ENCODE data around the gene SOD1. TPM values are rescaled to one million over a fixed set of nuclear protein-coding genes. Genes with fewer than 3 reads are reported as not detected.

SOD1 gene
- total and polyA plus RNA-seq, 2 of the 13 experiments (the other 11 are each of a cell fraction or from before 2014, with no cell fraction given) = 317 to 537 TPM

- Histone ChIP-seq H4K20me1 (ENCODE audit: insufficient read depth, low read length) (no peaks in the 10 kb centered on the region; the same call in 1 of the 2 replicates), H3K27ac (ENCODE audit: extremely low read length, insufficient read depth, low read length) (no peak overlapping the region), H3K36me3 (replicated peaks in 1 of 2; ENCODE audit: control insufficient read depth in 1 of 2, insufficient read depth in 2 of 2, low read length in 2 of 2) (peaks cover 13 to 85% of the 10 kb centered on the region in 2 experiments), H3K4me1 (ENCODE audit: insufficient read depth, low read length) (no peaks in the 10 kb centered on the region), H3K4me2 (ENCODE audit: low read depth, low read length) (no peak overlapping the region), H3K9ac (ENCODE audit: insufficient read depth, low read depth, low read length) (no peak overlapping the region), H2AFZ (ENCODE audit: low read length) (no peak overlapping the region), H3K27me3 (ENCODE audit: control insufficient read depth in 1 of 2, insufficient read depth in 2 of 2, low read length in 2 of 2) (no peaks in the 10 kb centered on the region), H3K9me3 (ENCODE audit: low read length) (no peaks in the 10 kb centered on the region), H3K79me2 (ENCODE audit: insufficient read depth, low read length) (no peaks in the 10 kb centered on the region), H3K4me3 (replicated peaks in 1 of 3; ENCODE audit: insufficient read depth in 1 of 3, low read depth in 2 of 3, low read length in 3 of 3) (no peak overlapping the region)
- no peak for ATAC-seq
- POLR2A ChIA-PET = no interaction called here
- intact Hi-C loops (cut with micrococcal nuclease; ENCODE audit: unreplicated experiment) = no loop called here
- 98% methylated on average over 16 of the region's 16 CpGs for WGBS (ENCODE audit: low lambda C conversion rate)
- BruUV-seq (replicated peaks) = no TSS peak
- FAIRE-seq = no peak
- in situ Hi-C loops (cut with HindIII; ENCODE audit: extremely low pct_ligation_motif_present, low pct_unique_long_range_greater_than_20kb) = no loop called here
- CTCF ChIA-PET (ENCODE audit: low intra/inter-chr PET ratio, low total read pairs) = no interaction called here
- DNase-seq (ENCODE audit: low spot score) = no peak
- TF ChIP-seq MZF1 (CRISPR knock-in tag; IDR thresholded peaks at IDR 0.05; ENCODE audit: borderline replicate concordance) = no peak
- TF ChIP-seq ZNF597 (CRISPR knock-in tag; IDR thresholded peaks at IDR 0.05) = no peak
- TF ChIP-seq ZNF768 (CRISPR knock-in tag; IDR thresholded peaks at IDR 0.05) = no peak
- TF ChIP-seq CEBPB (IDR thresholded peaks at IDR 0.05; ENCODE audit: borderline replicate concordance, low read depth, low read length) = no peak
- TF ChIP-seq ZNF468 (CRISPR knock-in tag; IDR thresholded peaks at IDR 0.05) = no peak
- no peak for TF ChIP-seq THRA (CRISPR knock-in tag; IDR thresholded peaks at IDR 0.05; ENCODE audit: borderline replicate concordance)
- no peak for TF ChIP-seq FOXJ3 (CRISPR knock-in tag; IDR thresholded peaks at IDR 0.05; ENCODE audit: borderline replicate concordance)
- TF ChIP-seq ZNF737 (CRISPR knock-in tag; IDR thresholded peaks at IDR 0.05; ENCODE audit: borderline replicate concordance) = no peak
- TF ChIP-seq SIN3A (IDR thresholded peaks at IDR 0.05; ENCODE audit: borderline replicate concordance, low read depth, low read length) = no peak
- TF ChIP-seq REPIN1 (CRISPR knock-in tag; IDR thresholded peaks at IDR 0.05; ENCODE audit: borderline replicate concordance, low read depth) = no peak
- TF ChIP-seq NFKBIZ (CRISPR knock-in tag; IDR thresholded peaks at IDR 0.05) = no peak
Measured at GRCh38 chr21:31693222-31693621, 33.7 kb downstream of the SOD1 start.
